GM19351 (cell line): ENCODE data around the gene PTPN3.
"Not testable (repeated sequence)": the region's sequence is repeated elsewhere in the genome, so short reads cannot be mapped to it uniquely, and the experiment has no call there.

Source experiments
- ATAC-seq: cut with Tn5 transposase; IDR thresholded peaks from one replicate; pipeline ENCODE4 v1.9.1; 2021; ENCODE audit warnings: mild to moderate bottlenecking, moderate library complexity; ENCODE audit not compliant: unreplicated experiment

PTPN3 gene

GRCh38 chr9:109401990-109402318 lies 96.2 kb downstream of the PTPN3 start:
- ATAC-seq = no peak

DNA sequence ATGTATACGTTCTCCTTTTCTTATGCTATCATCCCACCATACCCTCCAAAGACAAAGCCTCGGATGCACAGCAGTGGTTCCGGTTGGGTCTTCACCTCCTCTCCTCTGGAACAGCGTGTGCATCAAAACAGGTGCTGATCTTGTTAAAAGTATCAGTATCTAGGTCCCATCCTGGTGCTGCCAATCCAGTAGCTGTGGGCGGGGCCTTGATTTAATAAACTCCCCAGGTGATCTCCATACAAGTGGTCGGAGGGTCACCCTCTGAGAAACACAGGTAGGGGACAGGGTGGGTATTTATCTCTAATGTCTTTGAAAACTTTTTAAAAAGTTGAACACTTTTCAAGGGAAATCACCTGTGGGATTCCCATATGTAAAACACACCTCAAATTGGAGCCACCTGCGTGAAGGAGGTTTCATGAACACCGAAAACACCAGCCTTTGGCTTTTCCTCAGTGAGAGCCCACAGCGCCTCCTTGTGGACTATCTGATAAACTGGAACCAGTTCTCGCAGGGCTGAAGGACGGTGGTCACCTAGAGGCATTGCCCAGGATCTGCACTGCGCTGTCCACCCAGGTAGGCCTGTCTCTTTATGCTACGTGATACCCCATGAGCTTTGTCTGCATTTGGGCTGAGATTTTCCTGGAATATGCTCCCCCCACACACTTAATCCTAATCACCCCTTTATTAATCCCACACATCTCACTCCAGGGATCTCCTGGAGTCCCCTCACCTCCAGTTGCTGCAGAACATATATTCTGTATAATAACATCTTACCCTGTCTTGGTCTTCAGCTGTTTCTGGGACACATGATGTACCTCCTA lies 96.7 kb downstream of the PTPN3 start:
- ATAC-seq = peak; percentile 40

DNA sequence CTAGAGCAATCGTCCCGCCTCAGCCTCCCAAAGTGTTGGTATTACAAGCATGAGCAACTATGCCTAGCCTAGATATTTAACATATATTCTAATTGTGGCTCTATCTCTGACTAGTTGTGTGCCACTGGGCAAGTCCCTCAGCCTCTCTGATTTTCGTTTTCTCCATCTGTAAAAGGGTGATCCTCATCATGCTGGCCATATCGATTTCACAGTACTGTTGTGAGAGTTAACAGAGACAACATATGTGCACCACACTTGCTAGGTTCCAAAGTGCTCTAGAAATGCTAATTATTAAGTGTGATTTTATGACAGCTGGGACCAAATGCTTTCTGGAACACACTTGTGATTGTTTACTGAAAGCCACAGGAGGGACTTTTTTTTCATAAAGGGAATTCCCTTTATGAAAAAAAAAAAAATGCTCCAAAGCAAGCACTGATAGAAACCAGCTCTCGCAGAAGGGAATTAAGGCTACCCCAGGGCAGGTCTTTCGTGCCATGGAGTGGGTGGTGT lies 98.8 kb downstream of the PTPN3 start:
- peak; percentile 72 for ATAC-seq

- no peak for ATAC-seq
Measured at GRCh38 chr9:109391176-109391575, 106.9 kb downstream of the PTPN3 start.

DNA sequence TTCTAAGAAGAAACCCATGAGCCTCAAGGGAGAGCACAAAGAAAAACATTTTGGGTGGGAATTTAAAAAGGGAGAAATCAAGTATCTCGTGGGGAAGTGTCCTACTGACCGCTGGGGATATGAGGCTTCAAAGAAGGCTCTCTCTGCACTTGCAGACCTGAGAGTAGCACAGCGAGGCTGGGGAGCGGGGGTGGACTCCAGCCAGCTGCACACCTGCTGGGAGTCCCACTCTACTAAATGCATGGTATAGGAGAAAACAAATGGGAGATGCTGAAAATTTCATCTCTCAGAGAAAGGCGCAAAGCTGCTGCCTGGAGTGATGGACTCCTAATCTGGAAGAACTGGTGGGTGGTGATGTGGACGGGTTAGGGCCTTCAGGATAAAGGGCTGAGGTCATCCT lies 110.3 kb downstream of the PTPN3 start:
- ATAC-seq = no peak

DNA sequence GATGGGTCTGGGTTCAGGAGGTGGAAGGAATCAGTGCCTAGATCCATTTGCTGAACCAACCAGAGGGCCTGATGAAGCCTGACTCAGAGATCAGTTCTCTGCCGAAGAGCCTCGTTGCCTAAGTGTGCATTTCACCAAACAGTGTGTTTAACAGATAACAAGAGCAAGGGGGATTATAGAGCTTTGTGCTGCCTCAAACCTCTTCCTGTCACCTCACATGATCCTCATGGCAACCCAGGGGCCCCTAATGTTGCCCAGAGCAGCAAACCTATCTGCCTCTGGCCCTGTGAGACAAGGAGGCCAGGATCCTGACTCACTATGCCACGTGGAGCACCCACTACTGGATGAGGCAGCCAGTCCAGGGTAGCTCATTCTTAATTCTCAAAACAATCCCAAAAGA lies 110.9 kb downstream of the PTPN3 start:
- no peak for ATAC-seq

GRCh38 chr9:109385499-109385898 lies 112.6 kb downstream of the PTPN3 start:
- no peak for ATAC-seq

DNA sequence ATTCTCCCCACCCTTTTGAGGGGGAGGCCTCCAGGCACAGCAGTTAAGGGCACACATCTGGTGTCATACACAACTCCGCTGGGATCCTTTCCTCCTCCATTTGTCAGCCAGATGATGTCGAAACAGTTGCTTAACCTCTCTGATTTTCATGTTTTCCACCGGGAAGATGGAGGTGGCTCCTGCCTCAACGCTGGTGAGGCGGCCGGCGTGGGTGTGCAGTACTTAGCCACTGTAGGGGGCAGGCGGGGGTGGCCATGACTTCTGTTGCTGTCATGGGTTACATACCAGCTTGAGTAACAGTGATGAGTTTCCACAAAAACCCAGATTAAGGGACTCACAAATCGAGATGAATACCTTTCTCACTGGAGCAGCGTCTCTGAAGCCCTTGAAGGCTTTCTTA lies 114.2 kb downstream of the PTPN3 start:
- no peak for ATAC-seq

- no peak for ATAC-seq
Measured at GRCh38 chr9:109383356-109383755, 114.8 kb downstream of the PTPN3 start.

DNA sequence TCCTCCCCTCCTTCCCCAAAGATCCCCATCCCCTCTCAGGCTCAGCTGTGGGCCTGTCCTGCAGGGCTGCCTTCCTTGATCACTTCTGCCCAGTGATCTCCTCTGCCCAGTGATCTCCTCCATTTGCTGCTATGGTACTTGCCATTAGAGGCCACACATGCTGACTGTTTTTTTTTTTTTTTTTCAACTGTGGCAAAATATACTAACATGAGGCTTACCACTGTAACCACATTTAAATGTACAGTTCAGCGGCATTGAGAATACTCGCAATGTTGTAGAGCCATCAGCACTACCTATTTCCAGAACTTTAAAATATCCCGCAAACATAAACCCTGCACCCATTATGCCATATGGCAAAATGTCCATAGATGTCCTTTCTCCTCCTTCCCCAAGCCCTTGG lies 115.5 kb downstream of the PTPN3 start:
- no peak for ATAC-seq

DNA sequence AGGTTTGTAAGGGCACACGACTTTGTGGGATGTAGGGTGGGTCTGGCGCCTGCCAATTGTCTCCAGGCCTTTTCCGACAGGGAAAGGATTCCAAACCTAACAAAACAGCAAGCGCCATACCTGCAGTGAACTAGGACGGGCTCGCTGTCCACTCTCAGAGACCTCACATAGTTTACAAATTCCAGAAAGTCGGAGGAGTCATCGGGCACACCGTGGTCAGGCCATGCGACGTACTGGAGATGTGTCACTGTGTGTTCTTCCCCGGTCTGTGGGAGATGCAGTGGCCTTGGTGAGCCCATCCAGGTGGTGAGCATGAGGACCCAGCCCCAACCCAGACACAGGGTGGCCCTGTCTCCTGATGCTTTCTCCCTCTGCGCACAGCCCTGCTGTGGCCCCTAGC lies 115.9 kb downstream of the PTPN3 start:
- no peak for ATAC-seq

- peak; percentile 67 for ATAC-seq
Measured at GRCh38 chr9:109381011-109381729, 116.9 kb downstream of the PTPN3 start.

DNA sequence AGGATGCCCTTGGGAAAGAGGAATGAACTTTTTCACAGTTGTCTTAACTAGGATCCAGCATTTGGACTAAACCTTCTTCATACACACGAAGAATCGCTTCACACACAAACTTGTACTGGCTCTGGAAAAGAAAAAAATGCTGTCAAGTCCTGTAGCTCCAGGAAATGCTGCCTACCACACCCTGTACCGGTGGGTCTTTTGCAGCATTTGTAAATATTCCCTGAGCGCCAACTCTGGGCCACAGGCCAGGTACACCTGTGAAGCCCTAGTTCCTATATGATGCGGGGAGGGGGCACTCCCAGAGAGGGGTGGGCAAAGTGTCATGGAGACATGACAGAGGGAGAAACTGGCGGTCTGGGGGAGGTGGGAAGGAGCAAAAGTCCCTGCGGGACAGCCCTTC lies 118.6 kb downstream of the PTPN3 start:
- ATAC-seq = no peak

- ATAC-seq = no peak
Measured at GRCh38 chr9:109378316-109378715, 119.8 kb downstream of the PTPN3 start.

DNA sequence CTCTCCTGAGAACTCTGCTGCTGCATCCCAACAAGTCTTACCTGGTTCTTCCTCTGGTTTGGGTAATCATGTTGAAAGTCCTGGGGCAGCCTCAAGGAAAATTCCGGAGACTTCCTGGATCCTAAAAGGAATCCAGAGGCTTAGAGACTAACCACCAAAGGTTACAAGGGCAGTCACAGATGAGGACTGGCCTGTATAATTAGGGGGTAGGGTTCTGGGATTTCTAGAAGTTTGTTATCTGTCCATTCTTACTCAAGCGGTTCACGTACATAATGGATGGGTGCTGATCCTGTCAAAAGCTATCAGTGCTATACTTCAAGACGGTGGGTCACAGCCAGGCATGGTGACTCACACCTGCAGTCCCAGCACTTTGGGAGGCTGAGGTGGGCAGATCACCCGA lies 125.9 kb downstream of the PTPN3 start:
- ATAC-seq = no peak

- ATAC-seq = no peak
Measured at GRCh38 chr9:109371374-109371773, 126.7 kb downstream of the PTPN3 start.

DNA sequence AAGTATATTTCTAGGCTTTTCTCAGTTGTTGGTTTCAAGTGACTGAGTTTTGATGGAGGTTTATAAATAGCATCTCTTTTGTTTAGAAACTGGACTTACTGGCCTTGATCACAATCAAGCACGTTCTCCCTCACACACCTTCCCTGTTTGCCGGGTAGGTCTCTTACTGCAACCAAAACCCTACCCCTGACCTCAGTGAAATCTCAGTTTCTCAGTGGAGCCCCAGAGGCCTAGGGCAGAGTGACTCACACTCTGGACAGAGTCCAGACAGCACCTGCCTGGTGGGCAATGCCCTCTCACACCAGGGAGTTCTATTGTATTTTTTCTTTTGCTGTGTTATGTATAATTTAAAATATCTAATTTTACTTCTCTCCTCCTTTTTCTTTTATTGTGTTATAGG lies 128.8 kb downstream of the PTPN3 start:
- peak; percentile 97 for ATAC-seq

DNA sequence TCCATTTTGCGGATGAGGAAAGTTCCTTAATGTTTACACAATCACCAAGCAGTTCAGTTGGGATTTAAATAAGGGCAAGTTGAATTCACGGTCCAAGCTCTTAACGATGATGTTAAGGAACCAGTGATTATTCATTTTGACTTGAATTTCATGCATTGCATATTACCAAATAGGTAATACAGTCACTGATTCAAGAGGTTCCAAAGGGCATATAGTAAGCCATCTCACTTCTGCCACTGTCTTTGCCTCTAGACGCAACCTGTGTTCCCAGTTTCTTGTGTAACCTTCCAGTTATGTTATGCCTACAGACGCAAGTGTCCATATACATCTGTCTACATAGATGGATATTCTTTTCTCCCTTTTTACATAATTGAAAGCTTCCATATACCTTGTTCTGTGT lies 137.3 kb downstream of the PTPN3 start:
- ATAC-seq = no peak

GRCh38 chr9:109358968-109359603 lies 139.0 kb downstream of the PTPN3 start:
- not testable (repeated sequence) for ATAC-seq

GRCh38 chr9:109355564-109356297 lies 142.4 kb downstream of the PTPN3 start:
- ATAC-seq = no peak

DNA sequence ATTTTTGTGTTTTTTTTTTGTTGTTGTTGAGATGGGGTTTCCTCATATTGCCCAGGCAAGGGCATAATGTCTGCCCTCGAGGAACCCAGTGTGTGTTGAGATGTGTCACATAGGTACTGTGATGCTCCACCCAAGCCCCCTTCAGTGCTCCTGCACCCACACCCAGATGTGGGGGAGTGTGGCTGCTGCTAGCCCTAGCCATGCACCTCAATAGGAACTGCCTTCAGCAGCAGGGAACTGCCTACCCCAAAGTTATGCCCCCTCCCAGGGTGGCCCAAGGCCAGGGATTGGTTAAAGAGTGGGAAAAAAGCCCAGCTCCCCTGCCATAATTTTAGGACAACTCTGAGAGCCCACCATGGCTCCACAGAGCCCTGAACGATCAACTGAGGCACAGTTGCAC lies 143.9 kb downstream of the PTPN3 start:
- no peak for ATAC-seq
